H1 (cell line): ENCODE data around the gene GSTT4. TPM values are rescaled to one million over a fixed set of nuclear protein-coding genes. Genes with fewer than 3 reads are reported as not detected.

Experiments used
- CTCF ChIA-PET: fragments of 300-600 bp; sonication (Branson Sonifier 250); formaldehyde crosslinking; loops from one replicate; lab custom pipeline; 2021; ENCODE audit not compliant: partially characterized antibody; lab: Charles Lee
- POLR2A ChIA-PET: fragments of 300-600 bp; sonication (Branson Sonifier 250); formaldehyde crosslinking; loops from one replicate; lab custom pipeline; 2021; ENCODE audit warnings: inconsistent platforms; ENCODE audit not compliant: partially characterized antibody; lab: Charles Lee
- DNase-seq, 2 experiments: peaks; one replicate each; pipeline versions ENCODE4 v3.0.0 to v3.0.0-alpha.2; 2010 to 2022; ENCODE audit warnings: low spot score in 2 of 2, low read depth in 1 of 2, mixed read lengths in 1 of 2
- FAIRE-seq: peaks from 2 replicates; lab custom pipeline; 2011; peaks lifted over from hg19 to GRCh38; lab: Jason Lieb, UNC
- H2AFZ ChIP-seq: 2 replicates; pipeline ENCODE4 v1.8.1; 2012; ENCODE audit warnings: low read length, inconsistent platforms
- H2AK5ac ChIP-seq: 2 replicates; pipeline ENCODE4 v1.6.1; 2013; ENCODE audit warnings: low read depth, low read length
- H2BK120ac ChIP-seq: replicated peaks from 2 replicates; pipeline ENCODE3; 2013; ENCODE audit warnings: low read depth, low read length, inconsistent platforms
- H2BK12ac ChIP-seq: 2 replicates; pipeline ENCODE4 v1.6.1; 2013; ENCODE audit warnings: low read depth, low read length
- H2BK15ac ChIP-seq: 2 replicates; pipeline ENCODE4 v1.6.1; 2013; ENCODE audit warnings: low read length
- H2BK20ac ChIP-seq: 2 replicates; pipeline ENCODE4 v1.6.1; 2013; ENCODE audit warnings: low read length
- H2BK5ac ChIP-seq: 2 replicates; pipeline ENCODE4 v1.6.1; 2013; ENCODE audit warnings: low read depth, low read length
- H3K14ac ChIP-seq: 2 replicates; pipeline ENCODE4 v1.6.1; 2013; ENCODE audit warnings: inconsistent platforms; ENCODE audit not compliant: insufficient read length
- H3K18ac ChIP-seq: 2 replicates; pipeline ENCODE4 v1.6.1; 2013; ENCODE audit warnings: low read length; ENCODE audit errors: extremely low read depth
- H3K23ac ChIP-seq: 2 replicates; pipeline ENCODE4 v1.6.1; 2013; ENCODE audit warnings: inconsistent platforms; ENCODE audit not compliant: insufficient read length
- H3K23me2 ChIP-seq: 2 replicates; pipeline ENCODE4 v1.6.1; 2013; ENCODE audit warnings: low read depth, low read length
- H3K27ac ChIP-seq: 2 replicates; pipeline ENCODE4 v1.6.1; 2011; ENCODE audit warnings: low read depth, low read length, inconsistent platforms
- H3K27me3 ChIP-seq, 4 experiments: replicated peaks in 1 of 4; 1 replicate in 1 of 4; 2 replicates in 3 of 4; pipeline versions ENCODE4 v1.6.1 to v1.8.1; 2011 to 2013; ENCODE audit warnings: low read length in 3 of 4, mild to moderate bottlenecking in 3 of 4, inconsistent platforms in 2 of 4, mixed read lengths in 2 of 4, moderate library complexity in 1 of 4; ENCODE audit not compliant: control insufficient read depth in 3 of 4, insufficient read depth in 3 of 4; ENCODE audit errors: extremely low read depth in 1 of 4
- H3K36me3 ChIP-seq, 4 experiments: 2 replicates each; pipeline versions ENCODE4 v1.6.1 to v1.8.1; 2011 to 2013; ENCODE audit warnings: mild to moderate bottlenecking in 4 of 4, low read length in 3 of 4, moderate library complexity in 2 of 4, control low read depth in 1 of 4, inconsistent platforms in 1 of 4; ENCODE audit not compliant: insufficient read depth in 4 of 4, control insufficient read depth in 2 of 4
- H3K4ac ChIP-seq: replicated peaks from 2 replicates; pipeline ENCODE3; 2013; ENCODE audit warnings: low read length, low read depth, mixed read lengths, inconsistent platforms; ENCODE audit not compliant: insufficient read length
- H3K4me1 ChIP-seq, 4 experiments: replicated peaks in 1 of 4; 1 replicate in 1 of 4; 2 replicates in 3 of 4; pipeline versions ENCODE4 v1.6.1 to v1.8.1; 2011 to 2013; ENCODE audit warnings: low read length in 3 of 4, inconsistent platforms in 2 of 4, mixed read lengths in 1 of 4; ENCODE audit not compliant: insufficient read depth in 4 of 4, control insufficient read depth in 3 of 4
- H3K4me2 ChIP-seq, 2 experiments: 2 replicates each; pipeline versions ENCODE4 v1.6.1 to v1.8.1; 2011 to 2013; ENCODE audit warnings: low read depth in 2 of 2, low read length in 2 of 2, control low read depth in 1 of 2, inconsistent platforms in 1 of 2, mild to moderate bottlenecking in 1 of 2; ENCODE audit not compliant: insufficient read depth in 1 of 2
- H3K4me3 ChIP-seq, 4 experiments: fragments of 200-600, 300-600 bp in 1 of 4; sonication (generic), shearing (Covaris generic), sonication (Bioruptor Twin) in 1 of 4; 2 replicates each; pipeline versions ENCODE4 v1.5.1 to v1.8.1; 2011 to 2016; ENCODE audit warnings: low read length in 4 of 4, low read depth in 3 of 4, control low read depth in 2 of 4, inconsistent platforms in 2 of 4, mild to moderate bottlenecking in 2 of 4, mixed read lengths in 1 of 4, moderate library complexity in 1 of 4; ENCODE audit not compliant: insufficient read depth in 2 of 4; ENCODE audit errors: extremely low read depth in 1 of 4
- H3K56ac ChIP-seq: replicated peaks from 2 replicates; pipeline ENCODE3; 2013; ENCODE audit warnings: low read depth, mild to moderate bottlenecking, mixed read lengths, low read length, inconsistent platforms; ENCODE audit not compliant: insufficient read length
- H3K79me1 ChIP-seq: 2 replicates; pipeline ENCODE4 v1.6.1; 2013; ENCODE audit warnings: low read depth, low read length, control low read depth
- H3K79me2 ChIP-seq, 2 experiments: 2 replicates each; pipeline versions ENCODE4 v1.6.1 to v1.8.1; 2012 to 2013; ENCODE audit warnings: low read length in 2 of 2, mild to moderate bottlenecking in 2 of 2, inconsistent platforms in 1 of 2; ENCODE audit not compliant: insufficient read depth in 2 of 2, control insufficient read depth in 1 of 2
- H3K9ac ChIP-seq, 4 experiments: replicated peaks in 1 of 4; 1 replicate in 1 of 4; 2 replicates in 3 of 4; pipeline versions ENCODE4 v1.6.1 to v1.8.1; 2011 to 2013; ENCODE audit warnings: low read depth in 3 of 4, low read length in 3 of 4, control low read depth in 2 of 4, mild to moderate bottlenecking in 2 of 4, moderate library complexity in 2 of 4, inconsistent platforms in 1 of 4; ENCODE audit errors: extremely low read depth in 1 of 4
- H3K9me3 ChIP-seq, 2 experiments: 2 replicates each; pipeline versions ENCODE4 v1.6.1 to v1.8.1; 2012 to 2013; ENCODE audit warnings: mild to moderate bottlenecking in 2 of 2, moderate library complexity in 2 of 2, control low read depth in 1 of 2, inconsistent platforms in 1 of 2, low read depth in 1 of 2, low read length in 1 of 2, mixed read lengths in 1 of 2; ENCODE audit not compliant: insufficient read depth in 2 of 2
- H4K20me1 ChIP-seq, 2 experiments: replicated peaks in 1 of 2; 2 replicates each; pipeline versions ENCODE3 to v1.8.1; 2011 to 2013; ENCODE audit warnings: inconsistent platforms in 2 of 2, low read length in 2 of 2, mild to moderate bottlenecking in 1 of 2; ENCODE audit not compliant: insufficient read depth in 2 of 2, control insufficient read depth in 1 of 2
- H4K5ac ChIP-seq: 2 replicates; pipeline ENCODE4 v1.6.1; 2013; ENCODE audit warnings: low read length, low read depth, mixed read lengths, inconsistent platforms; ENCODE audit not compliant: insufficient read length
- H4K8ac ChIP-seq: 2 replicates; pipeline ENCODE4 v1.8.0; 2013; ENCODE audit warnings: mild to moderate bottlenecking, moderate library complexity, low read length, inconsistent platforms; ENCODE audit not compliant: insufficient read depth; ENCODE audit errors: extremely low read depth
- H4K91ac ChIP-seq: replicated peaks from 2 replicates; pipeline ENCODE3; 2013; ENCODE audit warnings: low read length, mixed read lengths, inconsistent platforms; ENCODE audit not compliant: insufficient read length
- BRCA1 ChIP-seq: IDR thresholded peaks from 2 replicates; pipeline ENCODE4 v1.6.1; 2012; ENCODE audit warnings: low read depth, low read length, improper control_type of control experiment
- CBX8 ChIP-seq: fragments of 300-800, 300-1000 bp; sonication (generic); IDR thresholded peaks from 2 replicates; pipeline ENCODE4 v1.7.1; 2016; ENCODE audit warnings: low read depth, low read length, borderline replicate concordance
- CTBP2 ChIP-seq: IDR thresholded peaks from 2 replicates; pipeline ENCODE4 v1.7.0; 2011; ENCODE audit warnings: borderline replicate concordance, mild to moderate bottlenecking, moderate library complexity, mixed read lengths, low read length; ENCODE audit not compliant: insufficient read depth, insufficient read length
- HDAC6 ChIP-seq: IDR thresholded peaks from one replicate; pipeline ENCODE4 v1.7.1; 2012; ENCODE audit warnings: low read depth, mild to moderate bottlenecking, inconsistent platforms, low read length, moderate library complexity
- RBBP5 ChIP-seq: IDR thresholded peaks from 2 replicates; pipeline ENCODE4 v1.7.1; 2012; ENCODE audit warnings: low read depth, mild to moderate bottlenecking, inconsistent platforms, low read length, moderate library complexity, borderline replicate concordance
- RXRA ChIP-seq: IDR thresholded peaks from 2 replicates; pipeline ENCODE4 v1.6.1; 2011; ENCODE audit warnings: low read depth, mild to moderate bottlenecking, low read length, moderate library complexity; ENCODE audit not compliant: insufficient read depth
- SAP30 ChIP-seq: fragments of 300-600 bp; sonication (generic); IDR thresholded peaks from 2 replicates; pipeline ENCODE4 v1.7.1; 2012; ENCODE audit warnings: low read length, moderate library complexity, mild to moderate bottlenecking, inconsistent platforms; ENCODE audit not compliant: insufficient read depth, insufficient replicate concordance
- TAF7 ChIP-seq: optimal IDR thresholded peaks from 2 replicates; pipeline ENCODE3; 2011; ENCODE audit warnings: low read depth, mild to moderate bottlenecking, inconsistent platforms, low read length, moderate library complexity, borderline replicate concordance
- TBP ChIP-seq: IDR thresholded peaks from 2 replicates; pipeline ENCODE4 v1.6.1; 2011; ENCODE audit warnings: low read depth, low read length, improper control_type of control experiment
- TCF12 ChIP-seq: IDR thresholded peaks from 2 replicates; pipeline ENCODE4 v1.6.1; 2011; ENCODE audit warnings: low read depth, mild to moderate bottlenecking, low read length
- ZNF274 ChIP-seq: IDR thresholded peaks from 2 replicates; pipeline ENCODE4 v1.7.0; 2012; ENCODE audit warnings: low read length, borderline replicate concordance; ENCODE audit errors: extremely low read depth
- WGBS, 2 experiments: shearing (Covaris generic) in 1 of 2; methylation state at CpG; one replicate each; pipeline versions ENCODE4 v1.1.6 to v1.1.7; 2013 to 2015; ENCODE audit warnings: low lambda C conversion rate in 2 of 2, mixed read lengths in 2 of 2, inconsistent platforms in 1 of 2, low coverage in 1 of 2, missing lambda C conversion rate in 1 of 2; ENCODE audit not compliant: insufficient replicate concordance in 2 of 2, insufficient coverage in 1 of 2, insufficient read length in 1 of 2; ENCODE audit errors: extremely low coverage in 1 of 2, missing lambda C conversion rate in 1 of 2; 5-methylcytosine and 5-hydroxymethylcytosine counted together
- polyA plus RNA-seq, 7 experiments: library from polyadenylated mRNA; depleted of rRNA in 3 of 7; stranded (reverse) in 5 of 7; unstranded in 2 of 7; fragments of >200 nt in 5 of 7; fragments of 200-250 nt in 2 of 7; gene quantifications; 1 replicate in 5 of 7; 2 replicates in 1 of 7; 4 replicates in 1 of 7; pipeline versions ENCODE4 v1.2.1 to v1.2.3, GENCODE V29; 2011 to 2013; ENCODE audit warnings: missing spikeins in 2 of 7, mixed read lengths in 2 of 7
- total RNA-seq: library from RNA; stranded (reverse); fragmentation: NEBNext Ultra II Directional; extraction: Animal tissue kit (Norgen Biotek cat#: 25700); gene quantifications from 2 replicates; pipeline ENCODE4 v1.2.1, GENCODE V29; 2021
- TF ChIP-seq, protein P1 (sequence below): IDR thresholded peaks from 2 replicates; pipeline ENCODE4 v1.6.1; 2012; ENCODE audit warnings: low read length, inconsistent platforms

The GSTT4 gene
- total and polyA plus RNA-seq, 2 of the 8 experiments (the other 6 are each of a cell fraction or from before 2014, with no cell fraction given): 0.14 TPM; not detected in 1

DNA sequence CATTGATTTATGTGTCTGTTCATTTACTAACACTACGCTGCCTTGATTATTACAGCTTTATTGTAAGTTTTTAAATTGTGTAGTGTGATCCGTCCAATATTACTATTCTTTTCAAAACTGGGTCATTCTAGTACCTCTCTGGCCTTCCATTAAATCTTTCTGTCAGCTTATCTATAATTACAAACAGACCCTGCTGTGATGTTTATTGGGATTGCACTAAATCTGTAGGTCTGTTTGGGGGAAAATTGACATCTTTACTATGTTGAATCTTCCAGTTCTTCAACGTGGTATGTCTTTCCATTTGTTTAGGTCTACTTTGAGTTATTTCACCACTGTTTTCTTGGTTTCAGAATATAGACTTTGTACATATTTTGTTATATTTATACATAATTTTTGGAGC lies 21.5 kb upstream of the GSTT4 start:
- H3K79me1 ChIP-seq: peaks cover 14% of the 10 kb centered on the region
- H4K8ac ChIP-seq: no peak overlapping the region
- WGBS, 2 experiments: 79% methylated on average over 3 of the region's 3 CpGs; no CpG with 5 or more reads in 1 of the 2 experiments
- no peak overlapping the region for H3K23ac ChIP-seq
- no peak overlapping the region for H4K91ac ChIP-seq
- H3K4me2 ChIP-seq: no peak overlapping the region
- H2AFZ ChIP-seq: no peak overlapping the region
- H3K9me3 ChIP-seq: no peaks in the 10 kb centered on the region
- H3K14ac ChIP-seq: no peak overlapping the region
- peaks cover 0 to 82% of the 10 kb centered on the region in 2 experiments; a peak in 2 of 4 replicates for H3K79me2 ChIP-seq
- no peak overlapping the region for H2BK5ac ChIP-seq
- H2AK5ac ChIP-seq: no peak overlapping the region
- DNase-seq (no peak), FAIRE-seq (no peak)
- no peaks in the 10 kb centered on the region for H3K36me3 ChIP-seq
- no peak overlapping the region for H3K9ac ChIP-seq
- no peak overlapping the region for H3K27ac ChIP-seq
- no peak overlapping the region for H2BK15ac ChIP-seq
- no peak overlapping the region for H4K5ac ChIP-seq
- peaks cover 0 to 1% of the 10 kb centered on the region in 2 experiments for H4K20me1 ChIP-seq
- ChIA-PET CTCF (interaction anchor here (1.4 kb wide), 1 partner anchor 14 kb away, joined by 4 read pairs; no protein-coding TSS in a partner anchor), POLR2A (no interaction called here)
- no peak overlapping the region for H3K18ac ChIP-seq
- H2BK120ac ChIP-seq: no peak overlapping the region
- no peak overlapping the region for H2BK12ac ChIP-seq
- no peaks in the 10 kb centered on the region for H3K23me2 ChIP-seq
- no peaks in the 10 kb centered on the region for H3K27me3 ChIP-seq
- H2BK20ac ChIP-seq: no peak overlapping the region
- H3K4ac ChIP-seq: no peak overlapping the region
- H3K56ac ChIP-seq: no peak overlapping the region
- no peaks in the 10 kb centered on the region; a peak in 1 of 7 replicates for H3K4me1 ChIP-seq
- H3K4me3 ChIP-seq: no peak overlapping the region
- TF ChIP-seq TCF12 (no peak), ZNF274 (no peak), HDAC6 (no peak), RBBP5 (no peak), TAF7 (no peak), TBP (no peak), CBX8 (no peak), RXRA (no peak), BRCA1 (no peak), SAP30 (no peak), CTBP2 (no peak)
- TF ChIP-seq, protein P1, sequence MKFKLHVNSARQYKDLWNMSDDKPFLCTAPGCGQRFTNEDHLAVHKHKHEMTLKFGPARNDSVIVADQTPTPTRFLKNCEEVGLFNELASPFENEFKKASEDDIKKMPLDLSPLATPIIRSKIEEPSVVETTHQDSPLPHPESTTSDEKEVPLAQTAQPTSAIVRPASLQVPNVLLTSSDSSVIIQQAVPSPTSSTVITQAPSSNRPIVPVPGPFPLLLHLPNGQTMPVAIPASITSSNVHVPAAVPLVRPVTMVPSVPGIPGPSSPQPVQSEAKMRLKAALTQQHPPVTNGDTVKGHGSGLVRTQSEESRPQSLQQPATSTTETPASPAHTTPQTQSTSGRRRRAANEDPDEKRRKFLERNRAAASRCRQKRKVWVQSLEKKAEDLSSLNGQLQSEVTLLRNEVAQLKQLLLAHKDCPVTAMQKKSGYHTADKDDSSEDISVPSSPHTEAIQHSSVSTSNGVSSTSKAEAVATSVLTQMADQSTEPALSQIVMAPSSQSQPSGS: no peak
